Naive thymus-derived CD8-positive, alpha-beta T cell (primary cell): Measurements from ENCODE around the gene IGSF22. TPM values are rescaled to one million over a fixed set of nuclear protein-coding genes. Genes with fewer than 3 reads are reported as not detected.
A peak's percentile ranks its signal among the peaks of the same experiment; 100 is the strongest.
"Not testable (repeated sequence)": the region's sequence is repeated elsewhere in the genome, so short reads cannot be mapped to it uniquely, and the experiment has no call there.

Source experiments
- ATAC-seq, 2 donors: fragments of 150-1000 bp; cut with Tn5 transposase in 1 of 2; sonication (Bioruptor Pico), chemical (Tn5 transposase) in 1 of 2; 1 replicate in 1 of 2; 2 replicates in 1 of 2; pipeline ENCODE4 v1.10.0; 2021; ENCODE audit warnings: mild to moderate bottlenecking in 2 of 2, moderate library complexity in 2 of 2
- POLR2A ChIA-PET: fragments of 350-600 bp; sonication (Branson Sonifier 250); formaldehyde crosslinking; loops from one replicate; lab custom pipeline; 2021; ENCODE audit warnings: antibody characterized with exemption; lab: Charles Lee
- DNase-seq, 10 donors: peaks; one replicate each; pipeline versions ENCODE4 v3.0.0 to v3.0.0-alpha.2; 2020 to 2022
- H3K27ac Mint-ChIP-seq, 10 donors: one replicate each; pipeline ENCODE4 v1.8.0; 2020 to 2022; ENCODE audit warnings: mild to moderate bottlenecking in 10 of 10, mixed read lengths in 10 of 10, moderate library complexity in 4 of 10, inconsistent platforms in 1 of 10
- H3K27me3 Mint-ChIP-seq, 5 donors: one replicate each; pipeline ENCODE4 v1.8.0; 2021 to 2022; ENCODE audit warnings: mixed read lengths in 5 of 5
- H3K36me3 Mint-ChIP-seq, 3 donors: one replicate each; pipeline ENCODE4 v1.8.0; 2020 to 2022; ENCODE audit warnings: mixed read lengths in 3 of 3, mild to moderate bottlenecking in 2 of 3, inconsistent platforms in 1 of 3
- H3K4me1 Mint-ChIP-seq, 4 donors: one replicate each; pipeline ENCODE4 v1.8.0; 2021 to 2022; ENCODE audit warnings: mixed read lengths in 4 of 4
- H3K4me3 Mint-ChIP-seq, 10 donors: one replicate each; pipeline ENCODE4 v1.8.0; 2020 to 2022; ENCODE audit warnings: mild to moderate bottlenecking in 10 of 10, mixed read lengths in 10 of 10, moderate library complexity in 6 of 10, inconsistent platforms in 1 of 10
- H3K9me3 Mint-ChIP-seq, 9 donors: one replicate each; pipeline ENCODE4 v1.8.0; 2020 to 2022; ENCODE audit warnings: mixed read lengths in 9 of 9, mild to moderate bottlenecking in 3 of 9, inconsistent platforms in 1 of 9, moderate library complexity in 1 of 9
- polyA plus RNA-seq, 3 donors: library from polyadenylated mRNA; unstranded; fragments of 300-500 nt; fragmentation: Illumina TruSeq; gene quantifications; one replicate each; pipeline ENCODE4 v1.2.3, GENCODE V29; 2021
- total RNA-seq, 8 experiments: library from RNA in 2 of 8; stranded (reverse) in 2 of 8; gene quantifications; one replicate each; pipeline ENCODE4 v1.2.3 and lab custom pipeline; 2021 to 2026

IGSF22 gene
- total and polyA plus RNA-seq, 5 experiments from 2014 or later, result 2.3 to 5.4 (median 4.6) TPM

DNA sequence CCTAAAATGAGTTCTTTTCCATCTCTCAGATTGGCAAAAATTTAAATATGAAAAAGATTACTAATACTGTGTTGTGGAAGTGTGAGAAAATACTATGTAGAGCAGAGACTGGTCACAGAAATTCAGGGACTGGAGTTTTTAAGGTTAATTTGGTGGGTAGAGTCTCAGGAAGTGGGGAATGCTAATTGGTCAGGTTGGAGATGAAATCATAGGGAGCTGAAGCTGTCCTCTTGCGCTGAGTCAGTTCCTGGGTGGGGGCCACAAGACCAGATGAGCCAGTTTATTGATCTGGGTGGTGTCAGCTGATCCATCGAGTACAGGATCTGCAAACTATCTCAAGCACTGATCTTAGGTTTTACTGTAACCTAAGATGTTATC is 56.8 kb downstream of the IGSF22 start:
- DNase-seq (no peak), ATAC-seq (no peak)
- H3K27ac Mint-ChIP-seq, result peak overlapping the region; percentile 2 to 82 (median 64)
- no peaks in the 10 kb centered on the region for H3K9me3 Mint-ChIP-seq
- peak overlapping the region in 7 of 10 donors; percentile 7 to 48 (median 23) for H3K4me3 Mint-ChIP-seq
- H3K4me1 Mint-ChIP-seq, result peaks cover 20 to 70% (median 51%) of the 10 kb centered on the region in 4 donors
- no peaks in the 10 kb centered on the region for H3K36me3 Mint-ChIP-seq
- no peaks in the 10 kb centered on the region for H3K27me3 Mint-ChIP-seq
- POLR2A ChIA-PET, result interaction anchor here (1.0 kb wide), 1 partner anchor 142 kb away, joined by 3 read pairs; the partner anchor contains the start of gene TSG101

DNA sequence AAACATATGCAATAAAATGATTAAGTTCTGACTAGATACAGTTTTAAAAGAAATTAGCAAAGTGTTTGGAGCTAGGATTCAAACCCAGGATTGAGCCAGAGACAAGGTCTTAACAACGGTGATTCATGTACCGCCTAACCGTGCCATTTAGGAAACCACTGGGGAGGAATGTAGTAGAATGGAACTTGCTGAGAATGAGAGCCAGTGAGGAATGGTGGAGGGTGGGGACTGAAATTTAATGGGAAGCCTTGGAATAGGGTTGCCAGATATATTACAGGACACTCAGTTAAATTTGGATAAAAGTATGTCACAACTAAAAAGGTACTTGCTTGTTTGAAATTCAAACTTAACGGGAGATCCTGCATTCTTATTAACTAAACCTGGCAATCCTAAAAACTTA is 57.9 kb downstream of the IGSF22 start:
- peak overlapping the region in 5 of 10 donors; percentile 3 to 78 (median 67) for H3K27ac Mint-ChIP-seq
- H3K9me3 Mint-ChIP-seq, result no peaks in the 10 kb centered on the region
- DNase-seq (no peak), ATAC-seq (no peak)
- H3K4me3 Mint-ChIP-seq, result no peak overlapping the region
- no peaks in the 10 kb centered on the region for H3K36me3 Mint-ChIP-seq
- POLR2A ChIA-PET, result interaction anchor here (0.6 kb wide), 1 partner anchor 23 kb away, joined by 5 read pairs; no protein-coding TSS in a partner anchor
- no peaks in the 10 kb centered on the region for H3K27me3 Mint-ChIP-seq
- peaks cover 20 to 64% (median 48%) of the 10 kb centered on the region in 4 donors for H3K4me1 Mint-ChIP-seq

GRCh38 chr11:18665353-18665872 is 60.6 kb downstream of the IGSF22 start:
- DNase-seq, result peak in 2 of 10 donors; percentile 15 to 34
- not testable (repeated sequence) for H3K27me3 Mint-ChIP-seq, H3K9me3 Mint-ChIP-seq, H3K36me3 Mint-ChIP-seq
- Mint-ChIP-seq H3K4me1 (peaks cover 13 to 43% (median 31%) of the 10 kb centered on the region in 4 donors), H3K27ac (peak overlapping the region; percentile 3 to 95 (median 84)), H3K4me3 (peak overlapping the region; percentile 11 to 84 (median 64))
- POLR2A ChIA-PET, result interaction anchor here (0.8 to 1.3 kb wide), 3 partner anchors 28 to 31 kb away, joined by 3 to 8 read pairs (median 3); partner anchors contain the start of gene SPTY2D1
- peak; percentile 51 to 75 for ATAC-seq

DNA sequence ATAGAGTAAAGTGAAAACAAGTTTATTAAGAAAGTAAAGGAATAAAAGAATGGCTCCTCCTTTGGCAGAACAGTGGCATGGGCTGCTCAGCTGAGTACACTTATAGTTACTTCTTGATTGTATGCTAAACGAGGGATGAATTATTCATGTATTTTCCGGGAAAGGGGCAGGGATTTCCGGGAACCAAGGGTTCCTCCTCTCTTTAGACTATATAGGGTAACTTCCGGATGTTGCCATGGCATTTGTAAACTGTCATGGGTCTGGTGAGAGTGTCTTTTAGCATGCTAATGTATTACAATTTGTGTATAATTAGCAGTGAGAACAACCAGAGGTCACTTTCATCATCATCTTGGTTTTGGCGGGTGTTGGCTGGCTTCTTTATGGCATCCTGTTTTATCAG is 68.3 kb downstream of the IGSF22 start:
- POLR2A ChIA-PET, result no interaction called here
- Mint-ChIP-seq H3K27ac (peak overlapping the region in 1 of 10 donors; percentile 25), H3K9me3 (peaks cover 0 to 5% (median 0%) of the 10 kb centered on the region in 9 donors), H3K36me3 (no peaks in the 10 kb centered on the region), H3K27me3 (peaks cover 0 to 7% (median 0%) of the 10 kb centered on the region in 5 donors), H3K4me1 (peaks cover 0 to 3% (median 0%) of the 10 kb centered on the region in 4 donors), H3K4me3 (no peak overlapping the region)
- DNase-seq (no peak), ATAC-seq (no peak)

Other genes starting within 250 kb of the IGSF22 start
- 10 to 100 TPM; 42.5 to 45.7 TPM for gene TSG101, start 199.2 kb downstream of the IGSF22 start, total RNA-seq
- 10 to 100 TPM; 31.8 to 58.7 (median 35.8) TPM for gene TSG101, start 199.2 kb downstream of the IGSF22 start, polyA plus RNA-seq
- 10 to 100 TPM in 1 of 2 experiments, 1 to 10 TPM in 1; 6.0 to 10.5 TPM for gene UEVLD, start 137.5 kb downstream of the IGSF22 start, total RNA-seq
- gene UEVLD, start 137.5 kb downstream of the IGSF22 start, polyA plus RNA-seq, result 1 to 10 TPM; 5.5 to 8.9 (median 6.1) TPM
- under 1 TPM in 1 of 2 experiments, not detected in 1; 0.47 TPM for gene MISFA, start 126.4 kb downstream of the IGSF22 start, total RNA-seq
- under 1 TPM in 1 of 3 donors, not detected in 2; 0.96 TPM for gene MISFA, start 126.4 kb downstream of the IGSF22 start, polyA plus RNA-seq
- 10 to 100 TPM; 17.0 to 20.1 TPM for gene SPTY2D1, start 91.8 kb downstream of the IGSF22 start, total RNA-seq
- gene SPTY2D1, start 91.8 kb downstream of the IGSF22 start, polyA plus RNA-seq, result 10 to 100 TPM in 1 of 3 donors, 1 to 10 TPM in 2; 4.7 to 11.0 (median 7.3) TPM
- gene TMEM86A, start 27.4 kb downstream of the IGSF22 start, total RNA-seq, result 1 to 10 TPM; 4.6 to 6.7 TPM
- 1 to 10 TPM in 2 of 3 donors, under 1 TPM in 1; 0.43 to 1.9 (median 1.2) TPM for gene TMEM86A, start 27.4 kb downstream of the IGSF22 start, polyA plus RNA-seq
- gene PTPN5, start 65.6 kb upstream of the IGSF22 start, total RNA-seq, result not detected
- gene PTPN5, start 65.6 kb upstream of the IGSF22 start, polyA plus RNA-seq, result not detected
- gene MRGPRX1, start 213.2 kb upstream of the IGSF22 start, total RNA-seq, result not detected
- gene MRGPRX1, start 213.2 kb upstream of the IGSF22 start, polyA plus RNA-seq, result not detected